Brain microvascular endothelial cell (primary cell): ENCODE measurements around the gene PEPD.

Source experiments
- DNase-seq: peaks from one replicate; pipeline ENCODE4 v3.0.0-alpha.2; 2020
- H3K27ac ChIP-seq: fragments of 250-450 bp; sonication (Bioruptor Pico); 2 replicates; pipeline ENCODE4 v1.5.1; 2020; ENCODE audit warnings: mild to moderate bottlenecking, moderate library complexity
- H3K27me3 ChIP-seq: fragments of 250-450 bp; sonication (Bioruptor Pico); replicated peaks from 2 replicates; pipeline ENCODE4 v1.5.1; 2020; ENCODE audit warnings: mild to moderate bottlenecking
- H3K36me3 ChIP-seq: fragments of 250-450 bp; sonication (Bioruptor Pico); replicated peaks from 2 replicates; pipeline ENCODE4 v1.5.1; 2020; ENCODE audit warnings: mild to moderate bottlenecking
- H3K4me3 ChIP-seq: 2 replicates; pipeline ENCODE4 v1.5.1; 2011; ENCODE audit warnings: low read depth, mild to moderate bottlenecking, control low read depth, low read length, moderate library complexity
- in situ Hi-C: cut with HindIII; loops from 2 replicates; pipeline ENCODE4 v1.10.0; 2017; ENCODE audit warnings: low sequenced_read_pairs, low pct_ligation_motif_present
- TF ChIP-seq, protein P1 (sequence below): IDR thresholded peaks from 2 replicates; pipeline ENCODE4 v1.5.1; 2011; ENCODE audit warnings: low read depth, mild to moderate bottlenecking, moderate library complexity, low read length, control low read depth, inconsistent platforms; ENCODE audit errors: missing control alignments

PEPD gene

DNA sequence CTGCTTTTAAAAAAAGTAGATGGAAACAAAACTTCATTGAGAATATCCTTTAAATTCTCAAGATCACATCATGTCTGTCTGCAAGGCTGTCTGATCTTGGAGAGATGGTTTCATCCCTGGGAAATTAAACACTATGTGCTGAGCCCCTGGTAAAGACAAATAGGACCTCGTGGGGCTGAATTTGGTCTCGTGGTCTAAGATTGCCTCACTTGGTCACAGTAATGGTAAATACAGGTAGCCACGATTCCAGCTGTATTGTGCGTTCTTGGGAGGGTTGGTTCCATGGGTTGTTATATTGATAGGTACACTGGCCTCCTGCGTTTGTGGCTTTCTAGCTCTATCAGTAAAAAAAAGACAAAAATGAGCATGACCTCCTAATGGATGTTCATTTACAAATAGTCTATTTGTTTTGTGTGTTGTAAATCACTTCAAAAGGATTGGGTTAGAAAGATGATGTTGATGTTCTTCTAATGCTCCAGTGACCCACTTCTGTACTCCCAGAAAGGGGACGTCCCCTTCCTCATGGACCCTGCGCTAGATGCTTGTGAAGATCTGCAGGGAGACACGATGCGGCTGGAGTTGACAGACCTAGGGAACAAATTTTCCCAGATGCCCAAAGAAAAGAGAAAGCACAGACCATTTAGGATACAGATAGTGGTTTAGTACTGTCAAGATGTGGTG, 146.3 kb downstream of the PEPD start:
- no peaks in the 10 kb centered on the region for H3K36me3 ChIP-seq
- H3K4me3 ChIP-seq, result no peak overlapping the region
- no peak overlapping the region for H3K27ac ChIP-seq
- TF ChIP-seq, protein P1, sequence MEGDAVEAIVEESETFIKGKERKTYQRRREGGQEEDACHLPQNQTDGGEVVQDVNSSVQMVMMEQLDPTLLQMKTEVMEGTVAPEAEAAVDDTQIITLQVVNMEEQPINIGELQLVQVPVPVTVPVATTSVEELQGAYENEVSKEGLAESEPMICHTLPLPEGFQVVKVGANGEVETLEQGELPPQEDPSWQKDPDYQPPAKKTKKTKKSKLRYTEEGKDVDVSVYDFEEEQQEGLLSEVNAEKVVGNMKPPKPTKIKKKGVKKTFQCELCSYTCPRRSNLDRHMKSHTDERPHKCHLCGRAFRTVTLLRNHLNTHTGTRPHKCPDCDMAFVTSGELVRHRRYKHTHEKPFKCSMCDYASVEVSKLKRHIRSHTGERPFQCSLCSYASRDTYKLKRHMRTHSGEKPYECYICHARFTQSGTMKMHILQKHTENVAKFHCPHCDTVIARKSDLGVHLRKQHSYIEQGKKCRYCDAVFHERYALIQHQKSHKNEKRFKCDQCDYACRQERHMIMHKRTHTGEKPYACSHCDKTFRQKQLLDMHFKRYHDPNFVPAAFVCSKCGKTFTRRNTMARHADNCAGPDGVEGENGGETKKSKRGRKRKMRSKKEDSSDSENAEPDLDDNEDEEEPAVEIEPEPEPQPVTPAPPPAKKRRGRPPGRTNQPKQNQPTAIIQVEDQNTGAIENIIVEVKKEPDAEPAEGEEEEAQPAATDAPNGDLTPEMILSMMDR, result no peak
- no peak for DNase-seq
- in situ Hi-C loops, result no loop called here
- no peaks in the 10 kb centered on the region for H3K27me3 ChIP-seq

DNA sequence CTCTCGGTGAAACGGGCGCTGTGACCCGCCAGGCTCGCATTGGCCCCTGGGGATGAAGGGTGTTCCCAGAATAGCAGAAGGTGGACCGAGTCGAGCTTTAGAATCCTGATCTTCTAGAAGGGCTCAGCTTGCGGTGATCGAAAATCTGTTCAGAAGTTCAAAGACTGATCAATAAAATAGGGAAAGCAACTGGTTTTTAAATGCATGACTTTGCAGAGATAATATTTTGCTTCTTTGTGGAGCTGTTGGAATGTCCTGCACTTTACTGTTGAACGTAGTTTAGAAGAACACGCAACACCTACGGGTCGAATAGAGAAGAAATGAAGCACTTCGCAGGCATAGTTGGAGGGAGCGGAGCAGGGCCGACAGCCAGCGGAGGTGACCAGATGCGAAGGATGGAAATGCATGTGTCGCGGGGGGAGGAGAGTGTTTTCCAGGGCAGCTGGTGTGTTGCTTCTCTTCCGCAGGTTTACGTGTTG, 147.3 kb downstream of the PEPD start:
- TF ChIP-seq, protein P1, result peak; percentile 12
- Histone ChIP-seq H3K27ac (peak overlapping the region; percentile 96), H3K36me3 (no peaks in the 10 kb centered on the region), H3K4me3 (peak overlapping the region; percentile 73), H3K27me3 (no peaks in the 10 kb centered on the region)
- no peak for DNase-seq
- in situ Hi-C loops, result no loop called here

DNA sequence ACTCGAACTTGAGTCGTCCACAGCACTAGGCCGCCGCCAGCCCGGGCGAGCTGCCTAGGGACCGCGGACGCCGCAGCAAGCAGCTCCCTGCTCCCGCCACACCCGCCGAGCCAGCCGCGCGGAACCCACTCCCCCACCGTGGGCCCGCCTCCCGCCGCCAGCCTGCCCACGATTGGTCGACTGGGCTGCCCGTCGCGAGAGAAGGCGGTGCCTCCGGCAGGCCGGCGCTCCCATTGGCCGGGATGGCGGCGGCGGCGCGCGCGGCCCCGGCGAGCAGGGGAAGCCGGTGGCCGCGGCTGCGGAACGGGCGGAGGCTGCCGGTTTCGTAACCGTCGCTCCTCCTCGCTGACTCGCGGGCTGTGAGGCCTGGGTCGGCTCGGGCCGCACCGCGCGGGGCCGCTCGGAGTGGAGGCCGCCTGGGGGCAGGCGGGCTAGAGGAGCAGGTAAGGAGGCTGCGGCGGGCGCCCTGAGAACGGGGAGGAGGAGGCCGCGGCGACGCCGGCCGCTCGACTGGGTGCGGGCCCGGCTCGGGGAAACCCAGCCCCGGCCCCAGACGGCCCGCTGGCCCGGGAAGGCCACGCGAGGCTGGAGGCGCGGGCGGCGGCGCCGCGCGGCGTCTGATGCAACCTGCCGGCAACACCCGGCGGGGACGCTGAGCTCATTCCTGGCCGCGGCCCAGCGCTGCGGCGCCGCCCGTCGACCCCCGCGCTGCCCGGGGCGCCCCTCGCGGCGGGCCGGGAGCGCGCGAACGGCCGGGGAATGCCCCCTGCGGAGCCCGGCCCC, 147.9 kb downstream of the PEPD start, which contains the start of gene CEBPG:
CEBPG (plus strand) TSS at position 257 of the 783 bp plus-strand sequence. CDS start 5,531 bp downstream, outside the sequence.
- TF ChIP-seq, protein P1, result no peak
- peak; percentile 83 for DNase-seq
- no peaks in the 10 kb centered on the region for H3K36me3 ChIP-seq
- H3K4me3 ChIP-seq, result peak within 1 kb of the TSS; percentile 73
- in situ Hi-C loops, result no loop called here
- H3K27me3 ChIP-seq, result no peaks in the 10 kb centered on the region
- peak within 1 kb of the TSS; percentile 96 for H3K27ac ChIP-seq

DNA sequence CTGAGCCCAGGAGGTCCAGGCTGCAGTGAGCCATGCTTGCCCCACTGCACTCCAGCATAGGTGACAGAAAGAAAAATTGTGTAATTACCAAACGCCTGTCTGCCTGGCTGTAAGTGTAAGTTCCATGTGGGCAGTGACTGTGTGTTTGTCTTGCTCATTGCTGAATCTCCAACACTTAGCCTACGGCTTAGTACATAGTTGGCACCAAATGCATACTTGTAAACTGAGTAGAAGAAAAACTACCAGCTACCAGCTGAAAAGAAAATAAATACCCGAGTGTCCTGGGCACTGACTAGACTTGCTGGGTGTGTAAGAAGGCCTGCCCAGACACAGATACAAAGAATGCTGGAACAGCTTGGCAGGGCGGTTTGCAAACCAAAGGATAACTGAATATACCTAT, 150.8 kb downstream of the PEPD start:
- no peak overlapping the region for H3K27ac ChIP-seq
- TF ChIP-seq, protein P1, result no peak
- no peaks in the 10 kb centered on the region for H3K27me3 ChIP-seq
- DNase-seq, result no peak
- H3K4me3 ChIP-seq, result no peak overlapping the region
- H3K36me3 ChIP-seq, result no peaks in the 10 kb centered on the region
- in situ Hi-C loops, result no loop called here

DNA sequence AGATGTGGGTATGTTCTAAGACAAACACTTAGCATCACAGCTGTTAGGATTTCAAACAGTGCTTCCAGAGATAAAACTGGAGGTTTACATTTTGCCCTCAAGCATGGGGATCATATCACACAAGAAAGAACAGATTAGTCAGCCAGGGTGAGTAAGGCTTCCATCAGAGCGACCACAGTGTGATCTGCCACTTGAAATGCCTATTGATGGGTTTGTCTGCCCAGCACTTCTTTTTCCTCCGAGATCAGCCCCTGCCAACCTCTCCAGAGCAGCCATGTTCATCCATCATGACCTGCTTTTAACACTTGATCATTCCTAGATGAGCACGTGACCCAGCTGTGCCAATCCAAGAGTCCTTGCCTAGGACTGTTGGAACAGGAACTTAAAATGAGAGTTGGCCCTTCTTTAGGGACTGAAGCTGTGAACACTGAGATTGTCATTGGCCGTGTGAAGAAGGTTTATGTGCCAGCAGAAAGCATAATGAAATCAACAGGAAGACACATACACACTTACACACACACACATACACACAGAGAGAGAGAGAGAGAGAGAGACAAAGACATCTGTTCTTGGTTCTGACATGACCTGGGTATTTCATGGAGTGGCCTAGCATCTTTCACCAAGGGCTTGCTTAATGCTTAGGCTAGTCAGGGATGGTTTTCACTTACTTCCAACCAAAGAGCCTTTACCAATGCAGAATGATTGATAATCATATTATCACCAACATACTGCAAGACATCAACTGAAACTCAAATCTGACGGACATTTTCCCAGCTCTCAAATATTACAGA, 153.3 kb downstream of the PEPD start:
- Histone ChIP-seq H3K27ac (no peak overlapping the region), H3K36me3 (no peaks in the 10 kb centered on the region), H3K4me3 (no peak overlapping the region), H3K27me3 (no peaks in the 10 kb centered on the region)
- TF ChIP-seq, protein P1, result no peak
- in situ Hi-C loops, result no loop called here
- DNase-seq, result peak; percentile 36
